Lower leg skin (tissue), 3 donors: ENCODE measurements around the gene SF1.

ENCODE experiments used
- CTCF ChIP-seq, 3 donors: fragments of 450-650 bp; IDR thresholded peaks; one replicate each; pipeline ENCODE4 v1.5.1; 2016; ENCODE audit warnings: antibody characterized with exemption in 3 of 3, mild to moderate bottlenecking in 3 of 3, moderate library complexity in 2 of 3
- POLR2A ChIP-seq, 2 donors: fragments of 450-650 bp; IDR thresholded peaks; one replicate each; pipeline ENCODE4 v1.6.1; 2016 to 2017; ENCODE audit warnings: antibody characterized with exemption in 2 of 2, mild to moderate bottlenecking in 1 of 2, moderate library complexity in 1 of 2

GRCh38 chr11:64745189-64745520 is 33.2 kb downstream of the SF1 start:
- TF ChIP-seq CTCF (IDR thresholded peaks at IDR 0.05) (no peak), POLR2A (IDR thresholded peaks at IDR 0.05) (no peak)
